Activated B cell treated with CpG ODN at 0.5 μM for 24 hours (primary cell): ENCODE data around the gene WDR5B. TPM values are rescaled to one million over a fixed set of nuclear protein-coding genes. Genes with fewer than 3 reads are reported as not detected.

Experiments used
- ATAC-seq: fragments of 200-7000 bp; cut with Tn5 transposase; one replicate; pipeline ENCODE4 v1.10.0; 2021; ENCODE audit warnings: low read depth, mild to moderate bottlenecking, moderate library complexity
- CTCF ChIA-PET: fragments of 350-600 bp; sonication (Branson Sonifier 250); formaldehyde crosslinking; loops from one replicate; lab custom pipeline; 2021; ENCODE audit warnings: antibody characterized with exemption; lab: Charles Lee
- POLR2A ChIA-PET: fragments of 350-600 bp; sonication (Branson Sonifier 250); formaldehyde crosslinking; loops from one replicate; lab custom pipeline; 2021; ENCODE audit warnings: antibody characterized with exemption; lab: Charles Lee
- DNase-seq: peaks from one replicate; pipeline ENCODE4 v3.0.0; 2022
- H3K27ac Mint-ChIP-seq: one replicate; pipeline ENCODE4 v1.8.0; 2020; ENCODE audit warnings: mixed read lengths
- H3K27me3 Mint-ChIP-seq: one replicate; pipeline ENCODE4 v1.8.0; 2021; ENCODE audit warnings: mixed read lengths
- H3K36me3 Mint-ChIP-seq: one replicate; pipeline ENCODE4 v1.8.0; 2021; ENCODE audit warnings: low read depth, mixed read lengths
- H3K4me1 Mint-ChIP-seq: one replicate; pipeline ENCODE4 v1.8.0; 2021; ENCODE audit warnings: mixed read lengths
- H3K4me3 Mint-ChIP-seq: one replicate; pipeline ENCODE4 v1.8.0; 2020; ENCODE audit warnings: mild to moderate bottlenecking, mixed read lengths
- H3K9me3 Mint-ChIP-seq: one replicate; pipeline ENCODE4 v1.8.0; 2020; ENCODE audit warnings: mixed read lengths
- CTCF ChIP-seq: fragments of 200-600 bp; IDR thresholded peaks from one replicate; pipeline ENCODE4 v1.8.0; 2022; ENCODE audit warnings: antibody characterized with exemption, mild to moderate bottlenecking
- intact Hi-C: fragments of 100-400 bp; cut with micrococcal nuclease; formaldehyde crosslinking; loops from one replicate; pipeline ENCODE4 v1.15.1; 2024
- total RNA-seq: library from RNA; stranded (reverse); gene quantifications from 2 replicates; pipeline ENCODE4 v1.2.3, GENCODE V29; 2022

WDR5B gene
- total RNA-seq, 1 donor from 2014 or later = 8.0 TPM

DNA sequence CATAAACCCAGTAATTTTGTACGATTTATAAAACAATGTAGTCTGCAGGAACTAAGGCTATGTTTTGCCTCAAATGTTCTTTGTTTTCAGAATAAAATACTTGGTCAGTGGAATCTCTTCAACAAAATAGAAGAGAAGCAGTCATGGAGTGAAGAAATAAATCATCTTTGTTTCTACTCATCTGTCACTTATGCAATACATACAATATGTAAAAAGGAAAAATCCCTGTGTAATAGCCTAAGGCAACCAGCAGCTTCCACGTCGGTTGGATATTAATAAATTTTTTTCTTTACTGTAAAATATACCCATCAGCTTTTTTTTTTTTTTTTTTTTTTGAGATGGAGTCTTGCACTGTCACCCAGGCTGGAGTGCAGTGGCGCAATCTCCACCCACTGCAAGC, 5.2 kb upstream of the WDR5B start:
- intact Hi-C loops = no loop called here
- ChIA-PET POLR2A (interaction anchor here (0.6 kb wide), 1 partner anchor 79 kb away, joined by 4 read pairs; no protein-coding TSS in a partner anchor), CTCF (no interaction called here)
- no peak overlapping the region for H3K27ac Mint-ChIP-seq
- no peak overlapping the region for H3K4me3 Mint-ChIP-seq
- no peaks in the 10 kb centered on the region for H3K27me3 Mint-ChIP-seq
- H3K4me1 Mint-ChIP-seq = peaks cover 20% of the 10 kb centered on the region
- ATAC-seq (no peak), DNase-seq (no peak)
- peaks cover 48% of the 10 kb centered on the region for H3K36me3 Mint-ChIP-seq
- no peaks in the 10 kb centered on the region for H3K9me3 Mint-ChIP-seq
- TF ChIP-seq CTCF = no peak

DNA sequence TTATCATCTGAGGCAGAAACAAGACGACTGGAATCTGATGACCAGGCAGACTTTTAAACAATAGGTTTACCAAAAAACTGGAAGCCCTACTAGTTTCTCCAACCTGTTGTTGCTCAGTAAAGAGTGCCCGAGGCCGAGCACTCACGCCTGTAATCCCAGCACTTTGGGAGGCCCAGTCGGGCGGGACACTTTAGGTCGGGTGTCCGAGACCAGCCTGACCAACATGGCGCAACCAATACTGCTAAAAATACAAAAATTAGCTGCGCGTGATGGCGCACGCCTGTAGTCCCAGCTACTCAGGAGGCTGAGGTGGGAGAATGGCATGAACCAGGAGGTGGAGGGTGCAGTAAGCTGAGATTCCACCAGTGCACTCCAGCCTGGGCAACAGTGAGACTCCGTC, 1.1 kb upstream of the WDR5B start:
- intact Hi-C loops = loop anchor here (1.0 to 10.0 kb wide), 12 partner anchors 34 to 1674 kb away; partner anchors contain the start of genes EAF2, GOLGB1, GTF2E1 and HACD2
- H3K9me3 Mint-ChIP-seq = no peaks in the 10 kb centered on the region
- no peaks in the 10 kb centered on the region for H3K27me3 Mint-ChIP-seq
- DNase-seq (no peak), ATAC-seq (no peak)
- TF ChIP-seq CTCF = no peak
- ChIA-PET CTCF (interaction anchor here (1.9 kb wide), 1 partner anchor 33 kb away, joined by 11 read pairs; the partner anchor contains the start of gene FAM162A), POLR2A (interaction anchor here (0.7 to 3.8 kb wide), 11 partner anchors 20 to 868 kb away, joined by 4 to 55 read pairs (median 5); partner anchors contain the start of genes DTX3L, FAM162A, HSPBAP1 and KPNA1)
- peak overlapping the region; percentile 98 for H3K4me3 Mint-ChIP-seq
- peak overlapping the region; percentile 100 for H3K27ac Mint-ChIP-seq
- H3K4me1 Mint-ChIP-seq = peaks cover 46% of the 10 kb centered on the region
- H3K36me3 Mint-ChIP-seq = peaks cover 44% of the 10 kb centered on the region

DNA sequence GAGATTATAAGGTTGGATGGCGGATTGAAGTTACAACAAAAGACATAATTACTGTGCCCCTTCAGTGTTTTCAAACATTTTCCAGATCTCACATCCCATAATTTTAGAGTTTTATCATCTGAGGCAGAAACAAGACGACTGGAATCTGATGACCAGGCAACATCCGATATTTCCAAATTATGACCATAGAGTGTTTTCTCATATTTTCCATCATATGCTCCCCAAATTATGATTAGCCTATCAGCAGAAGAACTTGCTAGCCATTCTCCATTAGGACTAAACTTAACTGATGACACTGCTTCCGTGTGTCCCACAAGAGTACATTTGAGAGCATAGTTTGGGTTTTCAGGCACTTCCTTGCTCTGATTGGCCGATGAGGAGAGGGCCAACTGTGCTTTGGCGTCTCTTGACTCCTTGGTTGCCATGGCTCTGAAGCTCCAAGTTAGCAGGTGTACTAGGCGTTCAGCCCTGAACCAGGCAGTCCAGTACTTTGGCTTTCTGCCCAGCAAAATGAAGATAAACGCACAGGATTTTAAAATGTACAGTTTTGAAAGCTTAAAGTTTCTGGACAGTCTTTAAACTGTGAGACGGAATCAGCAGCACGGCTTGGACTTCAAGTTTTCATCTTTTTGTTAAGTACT, 638 bp downstream of the WDR5B start:
- no peak for TF ChIP-seq CTCF
- DNase-seq = peak; percentile 20
- peaks cover 50% of the 10 kb centered on the region for H3K4me1 Mint-ChIP-seq
- ChIA-PET CTCF (interaction anchor here (1.5 to 1.9 kb wide), 4 partner anchors 23 to 264 kb away, joined by 5 to 11 read pairs (median 6); partner anchors contain the start of gene FAM162A), POLR2A (interaction anchor here (0.5 to 3.8 kb wide), 14 partner anchors 7 to 1161 kb away, joined by 3 to 55 read pairs (median 4); partner anchors contain the start of genes EAF2, FAM162A, HCLS1 and HSPBAP1)
- peak overlapping the region; percentile 100 for H3K27ac Mint-ChIP-seq
- peaks cover 45% of the 10 kb centered on the region for H3K36me3 Mint-ChIP-seq
- intact Hi-C loops = loop anchor here (2.0 to 10.0 kb wide), 6 partner anchors 22 to 1170 kb away; partner anchors contain the start of genes GOLGB1, HACD2, PARP14 and PARP15
- peak overlapping the region; percentile 98 for H3K4me3 Mint-ChIP-seq
- H3K9me3 Mint-ChIP-seq = no peaks in the 10 kb centered on the region
- ATAC-seq = peak; percentile 38
- no peaks in the 10 kb centered on the region for H3K27me3 Mint-ChIP-seq

DNA sequence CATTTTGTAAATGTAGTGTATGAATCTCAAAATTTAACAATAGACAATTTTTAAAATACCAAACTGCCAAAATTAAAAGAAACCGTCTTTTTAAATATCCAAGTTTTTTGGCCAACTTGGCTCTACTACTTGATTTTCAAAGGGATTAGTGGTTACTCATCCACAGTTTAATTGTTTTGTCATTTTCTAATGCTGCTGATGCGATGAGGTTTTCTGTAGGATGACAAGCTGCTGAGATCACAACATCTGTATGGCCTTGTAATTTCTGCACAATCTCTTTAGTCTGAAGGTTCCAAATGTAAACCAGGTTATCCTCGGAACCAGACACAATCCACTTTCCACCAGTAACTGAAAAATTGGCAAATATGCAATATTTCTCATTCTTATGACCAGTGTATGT, 1.5 kb downstream of the WDR5B start:
- DNase-seq = no peak
- TF ChIP-seq CTCF = no peak
- H3K36me3 Mint-ChIP-seq = peaks cover 49% of the 10 kb centered on the region
- POLR2A ChIA-PET = interaction anchor here (3.8 kb wide), 1 partner anchor 31 kb away, joined by 55 read pairs; the partner anchor contains the start of genes FAM162A and MIX23
- peak overlapping the region; percentile 98 for H3K4me3 Mint-ChIP-seq
- no peaks in the 10 kb centered on the region for H3K9me3 Mint-ChIP-seq
- intact Hi-C loops = loop anchor here (2.0 to 10.0 kb wide), 3 partner anchors 22 to 1170 kb away; partner anchors contain the start of genes GOLGB1 and HACD2
- no peaks in the 10 kb centered on the region for H3K27me3 Mint-ChIP-seq
- no peak for ATAC-seq
- H3K27ac Mint-ChIP-seq = peak overlapping the region; percentile 100
- CTCF ChIA-PET = interaction anchor here (1.5 kb wide), 1 partner anchor 22 kb away, joined by 8 read pairs; no protein-coding TSS in a partner anchor
- peaks cover 55% of the 10 kb centered on the region for H3K4me1 Mint-ChIP-seq

DNA sequence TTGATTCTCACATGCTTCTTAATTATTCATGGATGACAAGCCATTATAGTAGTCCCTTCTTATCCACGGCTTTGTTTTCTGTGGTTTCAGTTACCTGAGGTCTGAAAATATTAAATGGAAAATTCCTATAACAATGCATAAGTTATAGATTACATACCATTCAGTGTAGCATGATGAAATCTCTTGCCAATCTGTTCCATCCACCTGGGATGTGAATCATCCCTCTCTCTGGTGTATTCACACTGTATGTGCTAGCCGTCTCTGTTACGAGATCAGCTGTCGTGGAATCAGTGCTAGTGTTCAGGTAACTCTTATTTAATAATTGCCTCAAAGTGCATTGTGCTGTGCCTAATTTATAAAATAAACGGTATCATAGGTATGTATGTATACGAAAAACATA, 5.2 kb downstream of the WDR5B start:
- ChIA-PET POLR2A (no interaction called here), CTCF (interaction anchor here (0.8 kb wide), 1 partner anchor 77 kb away, joined by 3 read pairs; no protein-coding TSS in a partner anchor)
- intact Hi-C loops = loop anchor here (10.0 kb wide), 2 partner anchors 666 to 1174 kb away; partner anchors contain the start of genes GOLGB1 and HACD2
- Mint-ChIP-seq H3K9me3 (no peaks in the 10 kb centered on the region), H3K4me3 (no peak overlapping the region), H3K36me3 (peaks cover 69% of the 10 kb centered on the region), H3K27ac (no peak overlapping the region), H3K4me1 (peaks cover 50% of the 10 kb centered on the region), H3K27me3 (no peaks in the 10 kb centered on the region)
- DNase-seq (no peak), ATAC-seq (no peak)
- no peak for TF ChIP-seq CTCF
